Measurements from ENCODE around the gene TM4SF20. TPM values are rescaled to one million over a fixed set of nuclear protein-coding genes. Genes with fewer than 3 reads are reported as not detected.
"Not testable (repeated sequence)": the region's sequence is repeated elsewhere in the genome, so short reads cannot be mapped to it uniquely, and the experiment has no call there.

TM4SF20 gene
- total RNA-seq, 1 experiment from 2014 or later, result not detected

- DNase-seq (ENCODE audit: low read depth), result no peak
These were observed 11.7 kb downstream of the TM4SF20 start for GRCh38 chr2:227367427-227367795.

GRCh38 chr2:227366769-227367426, 12.2 kb downstream of the TM4SF20 start:
- peak; percentile 37 for DNase-seq (ENCODE audit: low read depth)

GRCh38 chr2:227365833-227366232, 13.3 kb downstream of the TM4SF20 start:
- DNase-seq (ENCODE audit: low read depth), result no peak

- not testable (repeated sequence) for DNase-seq (ENCODE audit: low read depth)
These were observed 14.4 kb downstream of the TM4SF20 start for GRCh38 chr2:227364585-227365263.

DNA sequence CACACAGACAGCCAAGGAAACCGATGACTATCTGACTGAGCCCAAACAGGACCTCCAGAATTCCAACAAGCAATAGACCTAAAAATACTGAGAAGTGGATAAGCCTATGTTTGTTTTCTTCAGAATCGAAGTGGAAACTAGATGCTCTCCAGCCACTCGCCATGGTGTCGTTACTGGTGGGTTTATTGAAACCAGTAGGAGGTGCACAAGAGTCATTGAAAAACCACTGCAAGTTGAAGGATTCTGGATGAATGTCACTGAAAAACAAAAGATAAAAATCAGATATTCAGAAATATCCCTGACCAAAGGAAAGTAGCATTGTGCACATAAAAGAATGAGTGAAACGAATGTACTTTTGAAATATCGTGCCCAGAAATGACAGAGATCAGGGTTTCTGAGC, 15.3 kb downstream of the TM4SF20 start:
- no peak for DNase-seq (ENCODE audit: low read depth)

GRCh38 chr2:227360351-227360750, 18.8 kb downstream of the TM4SF20 start:
- no peak for DNase-seq (ENCODE audit: low read depth)

GRCh38 chr2:227351639-227352038, 27.5 kb downstream of the TM4SF20 start:
- no peak for DNase-seq (ENCODE audit: low read depth)

DNA sequence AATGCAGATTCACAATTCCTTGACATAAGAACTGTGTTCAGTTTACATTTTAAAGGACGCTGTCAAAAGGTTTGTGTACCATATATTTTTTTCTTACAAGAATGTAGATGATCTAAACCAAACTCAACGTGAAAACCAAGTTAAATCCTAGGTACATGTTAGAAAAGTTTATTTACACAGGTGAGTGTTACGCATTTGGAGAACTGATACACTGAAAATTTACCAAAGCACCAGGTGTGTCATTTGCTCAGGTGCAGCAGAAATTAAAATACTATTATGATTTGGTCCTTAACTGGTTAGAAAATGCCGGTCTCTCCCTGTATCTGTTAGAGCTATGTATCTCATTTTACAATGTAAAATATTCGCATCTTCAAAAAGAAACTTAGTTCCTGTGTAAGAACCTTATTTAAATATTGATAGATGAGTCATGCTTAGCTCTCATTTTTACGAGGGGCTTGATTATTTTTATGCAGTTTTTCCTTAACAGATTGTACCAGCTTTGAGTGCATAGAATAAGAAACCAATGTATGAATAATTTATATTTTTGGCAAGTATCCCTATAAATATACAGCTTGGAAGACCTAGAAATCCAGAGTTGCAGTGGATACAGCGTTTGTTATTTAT, 29.0 kb downstream of the TM4SF20 start:
- no peak for DNase-seq (ENCODE audit: low read depth)

DNA sequence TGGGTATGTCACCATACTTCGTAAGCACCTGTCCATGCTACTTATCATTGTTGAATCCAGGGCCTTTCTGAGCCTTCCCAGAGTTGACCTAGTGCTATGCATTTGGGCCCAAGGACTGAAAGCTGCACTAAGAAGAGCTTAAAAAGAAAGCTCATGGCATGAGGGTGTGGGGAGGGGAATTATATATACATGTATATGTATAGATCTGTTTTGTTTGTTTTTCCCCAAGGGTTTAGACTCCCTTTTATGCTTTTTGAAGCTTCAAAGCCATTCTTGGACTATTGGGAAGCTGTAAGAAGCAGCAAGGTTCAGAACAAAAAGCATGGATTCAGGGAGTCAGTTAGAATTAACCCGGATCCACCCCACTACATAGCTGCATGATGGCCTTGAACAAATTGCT, 30.8 kb downstream of the TM4SF20 start:
- no peak for DNase-seq (ENCODE audit: low read depth)

DNA sequence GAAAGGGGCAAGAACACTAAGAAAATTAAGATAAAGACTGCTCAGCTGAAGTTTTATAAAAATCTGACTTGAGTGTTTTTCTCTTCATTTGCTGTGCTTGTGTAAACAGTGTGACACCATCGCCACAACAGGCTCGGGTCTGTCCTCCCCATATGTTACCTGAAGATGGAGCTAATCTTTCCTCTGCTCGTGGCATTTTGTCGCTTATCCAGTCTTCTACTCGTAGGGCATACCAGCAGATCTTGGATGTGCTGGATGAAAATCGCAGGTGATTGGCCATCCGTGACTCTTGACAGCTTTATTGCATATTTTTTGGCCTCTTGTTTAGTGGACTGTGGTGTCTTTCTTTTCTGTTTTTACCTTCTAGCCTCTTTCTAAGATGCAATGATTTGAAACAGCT, 32.0 kb downstream of the TM4SF20 start:
- DNase-seq (ENCODE audit: low read depth), result no peak

DNA sequence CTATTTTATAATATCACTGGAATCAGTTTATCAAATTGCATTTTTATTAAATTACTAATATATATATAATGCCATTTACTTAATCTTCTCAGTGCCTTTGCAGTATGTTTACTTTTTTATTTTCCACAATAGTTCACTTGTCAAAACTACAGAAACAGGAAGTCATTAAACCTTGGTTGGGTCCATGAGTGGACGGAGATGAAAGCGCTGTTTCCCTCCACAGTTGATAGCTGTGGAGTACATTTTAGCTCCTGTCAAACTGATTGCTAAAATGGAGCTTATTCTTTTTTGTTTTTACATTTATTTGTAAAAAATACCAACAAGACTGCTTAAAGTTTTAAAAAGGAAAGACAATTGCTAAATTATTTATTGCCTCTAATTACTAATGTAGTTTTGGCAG, 34.9 kb downstream of the TM4SF20 start:
- DNase-seq (ENCODE audit: low read depth), result no peak

DNA sequence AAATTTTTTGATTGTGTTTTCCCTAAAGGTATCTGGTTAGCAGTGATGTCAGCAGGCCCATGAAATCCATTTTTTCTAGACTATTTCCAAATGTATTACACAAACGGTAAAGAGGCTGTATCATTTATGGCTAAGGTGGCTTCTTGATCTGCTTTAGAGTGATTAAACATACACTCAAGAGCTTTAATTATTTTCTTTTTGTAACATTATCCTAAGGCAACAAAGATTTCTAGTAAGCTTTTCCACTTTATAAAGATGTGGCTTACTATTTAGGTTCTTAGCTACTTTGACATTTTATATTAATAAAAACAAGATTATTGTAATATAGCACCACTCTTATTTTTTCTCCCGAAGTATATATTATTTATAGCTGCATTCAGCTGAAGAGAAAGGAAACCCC, 37.6 kb downstream of the TM4SF20 start:
- DNase-seq (ENCODE audit: low read depth), result no peak

DNA sequence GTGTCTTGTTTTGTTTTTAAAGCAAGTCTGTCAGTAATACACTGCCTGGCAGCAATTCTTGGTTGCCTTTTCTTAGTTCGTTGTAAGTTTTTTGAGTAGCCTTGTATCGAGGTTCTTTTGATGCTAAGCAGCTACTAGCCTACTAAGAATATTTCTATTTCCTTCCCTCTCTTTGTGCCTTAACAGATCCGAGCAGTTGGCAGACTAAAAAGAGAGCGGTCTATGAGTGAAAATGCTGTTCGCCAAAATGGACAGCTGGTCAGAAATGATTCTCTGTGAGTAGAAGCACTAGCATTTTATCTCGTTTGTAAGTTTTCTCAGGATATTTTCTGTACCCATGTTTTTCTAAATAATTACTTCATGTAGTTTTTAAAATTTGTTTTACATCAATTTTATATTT, 39.0 kb downstream of the TM4SF20 start:
- DNase-seq (ENCODE audit: low read depth), result no peak

GRCh38 chr2:227339098-227339599, 40.0 kb downstream of the TM4SF20 start:
- DNase-seq (ENCODE audit: low read depth), result no peak

DNA sequence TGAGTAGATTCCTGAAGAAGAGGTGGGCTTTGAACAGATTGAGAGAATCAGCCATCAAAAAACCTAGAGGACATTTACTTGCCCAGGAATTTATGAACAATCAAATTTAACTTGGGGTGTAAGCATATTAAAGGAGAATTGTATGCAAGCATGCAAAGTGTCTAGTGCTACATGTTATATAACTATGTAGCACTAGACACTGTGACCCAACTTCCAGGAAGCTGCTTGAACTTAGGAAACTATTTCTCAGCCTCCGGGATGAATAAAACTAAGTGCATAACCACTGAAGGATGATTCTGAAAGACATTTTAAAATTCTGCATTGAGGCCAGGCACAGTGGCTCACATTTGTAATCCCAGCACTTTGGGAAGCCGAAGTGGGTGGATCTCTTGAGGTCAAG, 41.7 kb downstream of the TM4SF20 start:
- no peak for DNase-seq (ENCODE audit: low read depth)

- DNase-seq (ENCODE audit: low read depth), result no peak
These were observed 43.4 kb downstream of the TM4SF20 start for GRCh38 chr2:227335713-227336112.

- DNase-seq (ENCODE audit: low read depth), result no peak
These were observed 52.3 kb downstream of the TM4SF20 start for GRCh38 chr2:227326783-227327182.

- DNase-seq (ENCODE audit: low read depth), result peak; percentile 60
These were observed 53.3 kb downstream of the TM4SF20 start for GRCh38 chr2:227325839-227326195.

GRCh38 chr2:227324995-227325838, 53.9 kb downstream of the TM4SF20 start, which contains the start of gene MFF:
TSS of gene MFF (plus strand) at chr2:227325251. CDS start at chr2:227330666, 5,415 bp downstream.
- DNase-seq (ENCODE audit: low read depth), result peak; percentile 88

- DNase-seq (ENCODE audit: low read depth), result no peak
These were observed 54.5 kb downstream of the TM4SF20 start for GRCh38 chr2:227324642-227324994.

DNA sequence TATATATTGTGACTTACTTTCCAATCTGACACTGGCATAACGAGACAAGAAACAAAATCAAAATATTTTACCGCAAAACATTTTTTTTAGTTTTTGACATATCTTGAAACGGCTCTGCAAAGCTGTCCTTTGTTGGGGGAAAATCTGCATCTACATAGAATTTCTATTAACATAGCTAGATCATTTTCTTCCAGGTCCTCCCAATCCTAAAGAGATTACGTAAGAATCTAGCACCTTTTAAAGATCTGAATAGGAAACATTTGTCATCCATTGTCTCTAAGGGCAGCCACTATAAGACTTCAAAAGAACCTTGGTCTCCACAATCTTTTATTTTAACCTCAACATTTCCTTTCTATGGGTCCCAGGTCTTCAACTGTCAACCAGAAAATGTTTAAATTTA, 55.3 kb downstream of the TM4SF20 start:
- no peak for DNase-seq (ENCODE audit: low read depth)

- DNase-seq (ENCODE audit: low read depth), result no peak
These were observed 56.4 kb downstream of the TM4SF20 start for GRCh38 chr2:227322530-227323205.
